NCI-H187 (cell line): ENCODE results near the gene CEP83.
"Not testable (repeated sequence)": the region's sequence is repeated elsewhere in the genome, so short reads cannot be mapped to it uniquely, and the experiment has no call there.

ENCODE experiments used
- DNase-seq, 2 experiments: peaks; one replicate each; lab custom pipeline; 2025; lab: John Stamatoyannopoulos, UW

The CEP83 gene

GRCh38 chr12:94434171-94434570, 25.5 kb downstream of the CEP83 start:
- DNase-seq, result no peak

GRCh38 chr12:94433744-94434143, 25.9 kb downstream of the CEP83 start:
- no peak for DNase-seq

GRCh38 chr12:94430304-94430703, 29.4 kb downstream of the CEP83 start:
- DNase-seq, result no peak

DNA sequence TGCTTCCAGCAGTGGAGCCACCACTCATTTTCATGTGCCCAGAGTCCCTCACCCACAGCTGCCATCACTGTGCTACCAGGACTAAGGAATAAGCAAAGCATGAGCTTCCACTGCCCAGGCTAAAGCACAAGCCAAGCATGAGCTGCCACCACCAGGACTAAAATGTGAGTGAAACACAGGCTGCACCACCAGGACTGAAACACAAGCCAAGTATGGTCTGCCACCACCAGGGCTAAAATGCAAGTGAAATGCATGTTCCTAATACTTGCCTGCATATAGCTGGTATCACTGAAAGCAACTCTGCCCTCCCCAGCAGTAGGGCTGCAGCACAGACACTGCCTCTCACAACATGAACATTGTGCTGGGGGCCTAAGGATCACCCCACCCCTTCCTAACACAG, 30.0 kb downstream of the CEP83 start:
- DNase-seq, result no peak

DNA sequence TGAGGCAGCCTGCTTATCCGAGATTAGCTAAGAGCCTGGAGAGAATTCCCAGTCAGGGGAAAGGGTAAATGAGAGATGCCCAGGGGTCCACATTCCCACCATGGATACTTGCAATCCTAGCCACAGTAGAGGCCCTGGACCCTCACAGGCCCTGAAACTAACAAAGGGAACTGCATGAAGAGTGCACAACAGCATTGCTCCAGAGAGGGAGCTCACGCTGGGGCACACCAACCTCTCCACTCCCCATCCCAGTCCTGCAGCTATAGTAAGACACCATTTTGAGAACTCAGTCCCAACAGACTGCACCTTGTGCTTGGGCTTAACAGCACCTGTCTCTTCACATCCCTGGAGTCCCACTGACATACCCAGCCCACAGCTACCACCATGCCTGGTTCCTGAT, 30.5 kb downstream of the CEP83 start:
- DNase-seq, result no peak

DNA sequence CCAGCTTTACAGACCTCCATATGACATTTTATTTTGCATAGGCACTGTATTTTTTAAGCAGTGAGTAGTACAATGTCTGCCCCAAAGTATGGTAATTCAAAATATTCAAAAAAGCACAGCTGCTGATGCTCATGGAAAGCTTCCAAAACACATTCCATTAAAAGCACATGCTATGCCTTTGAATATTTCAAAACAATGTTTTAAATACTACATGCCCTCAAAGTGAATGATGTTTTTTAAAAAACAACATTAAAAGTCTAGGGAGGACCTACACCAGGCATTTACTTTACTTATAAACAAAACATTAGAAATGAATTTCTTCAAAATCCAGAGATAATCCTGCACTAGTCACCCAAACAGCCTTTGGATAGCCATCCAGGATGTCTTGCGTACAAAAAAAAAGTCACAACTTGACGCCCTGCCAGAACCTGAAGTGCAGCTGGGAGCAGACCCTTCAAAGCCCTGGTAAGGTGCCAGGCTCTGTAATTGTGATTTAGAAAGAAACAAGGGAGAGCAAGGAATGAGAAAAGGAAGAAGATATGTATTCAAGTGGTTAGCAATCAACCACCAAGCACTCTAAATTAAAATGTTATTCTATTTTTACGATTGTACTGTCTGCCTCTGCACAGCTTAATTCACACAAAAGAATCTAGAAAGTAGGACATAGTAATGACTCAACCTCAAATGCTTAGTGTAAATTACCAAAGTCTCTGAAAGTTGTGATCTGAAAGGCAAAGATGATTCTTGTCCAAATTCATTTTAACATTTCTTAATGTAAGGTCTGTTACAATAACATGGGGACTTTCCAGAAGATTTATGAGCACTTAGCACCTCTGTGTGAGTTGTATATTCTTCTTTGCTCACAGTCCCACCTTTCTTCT, 31.9 kb downstream of the CEP83 start:
- DNase-seq, result no peak

DNA sequence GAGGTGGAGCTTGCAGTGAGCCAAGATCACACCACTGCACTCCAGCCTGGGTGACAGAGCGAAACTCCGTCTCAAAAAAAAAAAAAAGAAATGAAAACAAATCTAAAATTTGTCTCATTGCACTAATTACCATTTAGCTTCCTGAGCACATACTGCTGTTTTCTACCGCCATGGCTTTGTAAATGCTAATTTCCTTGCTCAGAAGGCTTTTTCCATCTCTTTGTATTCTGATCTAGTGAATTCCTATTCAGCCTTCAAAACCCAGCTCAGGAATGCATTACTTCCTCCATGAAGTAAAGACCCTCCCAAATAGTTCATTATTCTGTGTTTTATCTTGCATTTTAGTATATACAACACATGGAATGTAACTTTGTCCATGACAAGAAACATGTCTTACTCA, 33.6 kb downstream of the CEP83 start:
- DNase-seq, result no peak

- not testable (repeated sequence) for DNase-seq
Observed at GRCh38 chr12:94424830-94425229, 34.8 kb downstream of the CEP83 start.

DNA sequence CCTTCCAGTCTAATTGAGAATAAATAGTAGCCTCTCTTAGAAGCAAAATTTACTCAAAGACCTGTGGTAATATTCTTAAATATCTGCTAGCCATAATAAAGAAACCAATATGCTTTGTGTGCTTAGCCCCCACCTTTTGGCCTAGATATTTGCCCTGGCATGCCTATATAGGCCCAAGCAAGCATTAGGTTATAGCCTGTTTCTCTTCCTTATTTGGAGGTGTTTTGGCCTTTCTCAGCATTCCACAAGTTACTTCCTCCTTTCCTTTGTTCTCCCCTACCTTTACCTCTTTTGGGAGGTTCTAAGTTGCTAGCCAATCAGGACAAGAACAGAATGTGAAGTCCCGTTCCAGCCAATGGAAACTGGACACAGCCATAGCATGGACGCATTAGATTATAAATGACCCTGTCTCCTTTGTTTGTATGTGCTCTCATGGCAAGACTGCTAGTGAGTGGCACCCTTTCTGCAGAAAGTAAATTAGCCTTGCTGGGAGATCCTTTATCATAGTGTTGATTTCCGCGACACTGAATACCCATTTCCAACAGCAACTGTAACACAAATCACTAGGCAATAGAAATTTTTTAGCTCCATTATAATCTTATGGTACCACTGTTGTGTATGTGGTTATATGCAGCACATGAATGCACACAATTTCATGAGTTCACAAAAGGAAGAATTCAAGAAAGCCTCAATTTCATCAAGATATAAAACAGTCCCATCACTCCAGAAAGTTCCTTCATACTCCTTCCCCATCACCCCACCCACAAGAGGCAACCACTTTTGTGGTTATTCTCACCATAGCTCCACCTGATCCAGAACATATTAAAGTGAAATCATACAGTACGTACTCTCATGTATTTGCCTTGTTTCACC, 37.6 kb downstream of the CEP83 start:
- DNase-seq, result no peak

- no peak for DNase-seq
Observed at GRCh38 chr12:94418517-94418916, 41.1 kb downstream of the CEP83 start.

- no peak for DNase-seq
Observed at GRCh38 chr12:94416613-94417012, 43.1 kb downstream of the CEP83 start.

GRCh38 chr12:94415066-94415465, 44.6 kb downstream of the CEP83 start:
- no peak for DNase-seq

DNA sequence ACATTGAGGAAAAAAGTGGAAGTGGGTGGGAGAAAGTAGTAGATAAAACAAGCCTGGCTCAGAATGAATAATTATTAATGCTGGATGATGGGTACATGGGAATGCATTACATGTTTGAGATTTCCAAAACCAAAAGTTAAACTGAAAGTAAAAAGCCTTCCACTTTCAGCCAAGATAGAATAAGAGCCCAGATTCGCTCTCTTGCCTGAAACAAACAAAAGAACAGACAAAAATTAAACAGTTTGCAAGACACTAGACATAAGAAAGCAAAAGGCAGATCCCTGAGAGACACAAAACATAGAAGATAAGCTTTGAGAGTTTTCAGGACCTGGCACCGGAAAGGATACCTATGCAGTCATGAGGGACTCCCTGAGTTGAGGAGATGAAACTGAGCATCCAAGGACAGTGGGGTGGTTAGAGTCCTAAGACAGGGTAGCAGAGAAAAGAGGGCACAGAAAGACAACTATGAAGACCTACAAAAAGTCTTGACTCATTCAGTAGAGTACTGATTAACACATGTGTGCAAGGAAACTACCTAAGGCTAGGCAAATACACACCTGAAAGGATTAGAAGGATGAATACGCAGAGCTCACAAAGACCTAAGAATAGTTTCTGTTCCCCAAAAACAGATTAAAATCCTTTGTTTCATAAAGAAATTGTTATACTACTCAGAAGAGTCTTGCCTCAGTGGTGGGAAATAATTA, 54.1 kb downstream of the CEP83 start:
- DNase-seq, result no peak

GRCh38 chr12:94404854-94405253, 54.8 kb downstream of the CEP83 start:
- no peak for DNase-seq

DNA sequence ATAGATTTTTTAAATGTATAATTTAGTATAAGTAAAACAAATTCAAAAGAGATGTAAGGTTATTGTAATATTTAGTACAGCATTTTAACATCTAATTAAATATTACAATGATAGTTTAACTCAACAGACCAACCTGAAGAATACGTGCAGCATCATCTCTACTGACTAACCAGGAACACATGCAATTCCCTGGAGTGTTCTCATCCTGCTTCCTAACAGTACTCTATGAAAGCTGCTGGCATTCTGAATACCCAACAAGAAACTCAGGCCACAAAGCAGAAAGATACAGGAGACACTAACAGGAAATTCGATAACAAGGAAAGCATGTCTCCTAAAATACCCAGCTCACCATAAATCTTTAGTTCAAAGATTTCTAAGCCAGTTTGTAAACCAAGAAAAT, 58.3 kb downstream of the CEP83 start:
- no peak for DNase-seq

GRCh38 chr12:94398685-94399084, 61.0 kb downstream of the CEP83 start:
- DNase-seq, result not testable (repeated sequence)

DNA sequence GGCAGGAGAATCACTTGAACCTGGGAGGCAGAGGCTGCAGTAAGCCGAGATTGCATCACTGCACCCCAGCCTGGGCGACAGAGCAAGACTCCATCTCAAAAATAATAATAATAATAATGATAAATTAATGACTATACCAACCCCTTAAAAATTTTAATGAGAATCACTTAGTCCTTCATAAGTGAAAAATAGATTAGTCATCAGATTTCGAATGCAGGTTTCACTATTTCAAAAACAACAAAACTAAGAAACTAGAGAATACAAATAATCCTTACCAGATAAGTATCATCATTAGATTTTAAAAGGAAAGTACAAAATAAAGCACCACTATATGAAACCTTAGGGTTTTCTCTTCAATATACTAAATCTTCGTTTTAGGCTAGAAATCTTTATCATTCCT, 62.3 kb downstream of the CEP83 start:
- DNase-seq, result no peak

DNA sequence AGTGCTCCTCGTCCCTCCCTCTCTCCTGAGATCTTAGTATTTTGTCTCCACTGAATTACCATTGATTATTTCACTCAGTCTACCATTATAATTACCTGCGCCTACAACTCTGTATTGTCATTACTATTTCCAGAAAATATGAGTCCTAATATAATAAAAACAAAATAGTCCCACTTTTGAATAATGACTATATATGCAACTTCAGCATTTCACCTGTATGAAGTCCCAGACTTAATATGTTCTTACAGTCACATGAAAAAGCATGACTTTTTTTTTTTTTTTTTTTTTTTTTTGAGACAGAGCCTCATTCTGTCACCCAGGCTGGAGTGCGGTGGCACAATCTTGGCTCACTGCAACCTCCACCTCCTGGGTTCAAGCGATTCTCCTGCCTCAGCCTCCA, 63.7 kb downstream of the CEP83 start:
- not testable (repeated sequence) for DNase-seq

GRCh38 chr12:94390130-94390485, 69.6 kb downstream of the CEP83 start:
- DNase-seq, result no peak

DNA sequence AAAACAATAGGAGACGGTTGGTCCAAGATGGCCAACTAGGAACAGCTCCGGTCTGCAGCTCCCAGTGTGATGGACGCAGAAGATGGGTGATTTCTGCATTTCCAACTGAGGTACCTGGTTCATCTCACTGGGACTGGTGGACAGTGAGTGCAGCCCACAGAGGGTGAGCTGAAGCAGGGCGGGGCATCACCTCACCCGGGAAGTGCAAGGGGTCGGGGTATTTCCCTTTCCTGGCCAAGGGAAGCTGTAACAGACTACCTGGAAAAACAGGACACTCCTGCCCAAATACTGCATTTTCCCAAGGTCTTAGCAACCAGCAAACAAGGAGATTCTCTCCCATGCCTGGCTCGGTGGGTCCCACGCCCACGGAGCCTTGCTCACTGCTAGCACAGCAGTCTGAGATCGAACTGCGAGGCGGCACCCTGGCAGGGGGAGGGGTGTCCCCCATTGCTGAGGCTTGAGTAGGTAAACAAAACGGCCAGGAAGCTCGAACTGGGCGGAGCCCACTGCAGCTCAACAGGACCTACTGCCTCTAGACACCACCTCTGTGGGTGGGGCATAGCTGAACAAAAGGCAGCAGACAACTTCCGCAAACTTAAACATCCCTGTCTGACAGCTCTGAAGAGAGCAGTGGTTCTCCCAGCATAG, 70.1 kb downstream of the CEP83 start:
- not testable (repeated sequence) for DNase-seq

DNA sequence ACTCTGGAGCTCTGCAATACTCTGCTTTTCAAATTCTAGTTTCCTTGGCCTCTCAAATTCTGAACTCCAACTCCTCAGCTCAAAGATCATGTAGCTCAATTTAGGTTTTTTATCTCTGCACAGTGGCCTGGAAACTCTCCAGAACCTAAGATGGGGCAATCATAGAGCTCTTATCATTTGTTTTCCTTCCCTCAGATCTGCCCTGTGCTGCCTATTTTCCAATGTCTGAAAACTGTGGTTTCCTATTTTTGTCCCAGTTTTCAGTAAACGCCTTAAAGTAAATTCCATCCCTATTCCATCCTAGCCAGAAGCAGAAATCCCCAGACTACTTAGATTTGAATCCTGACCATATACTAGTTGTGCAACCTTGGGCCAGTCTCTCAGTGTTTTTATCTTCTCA, 73.2 kb downstream of the CEP83 start:
- DNase-seq, result no peak

- DNase-seq, result no peak
Observed at GRCh38 chr12:94384030-94384429, 75.6 kb downstream of the CEP83 start.
